K562 (cell line): Measurements from ENCODE around the gene CALML4. TPM values are rescaled to one million over a fixed set of nuclear protein-coding genes. Genes with fewer than 3 reads are reported as not detected.

Source experiments
- ATAC-seq: fragments of 200-7000 bp; cut with Tn5 transposase; 3 replicates; pipeline ENCODE4 v1.9.1; 2020; ENCODE audit warnings: moderate library complexity
- BruUV-seq: library from RNA; stranded (reverse); fragments of 400-500 nt; replicated peaks from 2 replicates; lab custom pipeline; 2021; lab: Mats Ljungman, UMichigan
- CTCF ChIA-PET: fragments of 300-600 bp; formaldehyde crosslinking; extraction: SDS; loops from one replicate; lab custom pipeline; 2021; ENCODE audit warnings: low intra/inter-chr PET ratio; lab: Yijun Ruan, JAX
- POLR2A ChIA-PET: fragments of 300-600, 350-650 bp; sonication (Branson Sonifier 250); formaldehyde crosslinking; extraction: SDS; loops from one replicate; lab custom pipeline; 2021; ENCODE audit warnings: antibody characterized with exemption, inconsistent platforms; lab: Yijun Ruan, JAX
- DNase-seq, 4 experiments: peaks; one replicate each; pipeline versions ENCODE4 v3.0.0 to v3.0.0-alpha.2; 2011 to 2018; ENCODE audit warnings: low spot score in 3 of 4, mixed read lengths in 3 of 4; ENCODE audit errors: extremely low read depth in 1 of 4
- FAIRE-seq: peaks from 2 replicates; lab custom pipeline; 2011; peaks lifted over from hg19 to GRCh38; lab: Jason Lieb, UNC
- H2AFZ ChIP-seq: 2 replicates; pipeline ENCODE4 v1.6.0; 2011; ENCODE audit warnings: low read depth, low read length, control low read depth, inconsistent platforms
- H3K27ac ChIP-seq: fragments of 200-600 bp; 3 replicates; pipeline ENCODE4 v1.8.0; 2011; ENCODE audit warnings: low read depth, mild to moderate bottlenecking, control low read depth, inconsistent platforms, low read length, moderate library complexity, mixed read lengths; ENCODE audit errors: extremely low read depth
- H3K27me3 ChIP-seq, 2 experiments: fragments of 300-600 bp in 1 of 2; 2 replicates in 1 of 2; 3 replicates in 1 of 2; pipeline versions ENCODE4 v1.6.0 to v1.8.0; 2011; ENCODE audit warnings: inconsistent platforms in 2 of 2, low read length in 2 of 2, mild to moderate bottlenecking in 1 of 2, mixed read lengths in 1 of 2, moderate library complexity in 1 of 2; ENCODE audit not compliant: control insufficient read depth in 2 of 2, insufficient read depth in 2 of 2
- H3K36me3 ChIP-seq: fragments of 300-600 bp; 3 replicates; pipeline ENCODE4 v1.8.0; 2011; ENCODE audit warnings: mild to moderate bottlenecking, low read length, inconsistent platforms; ENCODE audit not compliant: control insufficient read depth, insufficient read depth
- H3K4me1 ChIP-seq, 2 experiments: fragments of 200-600 bp in 1 of 2; replicated peaks in 1 of 2; 2 replicates in 1 of 2; 3 replicates in 1 of 2; pipeline versions ENCODE4 v1.5.1 to v1.8.0; 2011; ENCODE audit warnings: inconsistent platforms in 2 of 2, low read length in 2 of 2, mild to moderate bottlenecking in 1 of 2, mixed read lengths in 1 of 2, moderate library complexity in 1 of 2; ENCODE audit not compliant: control insufficient read depth in 2 of 2, insufficient read depth in 2 of 2
- H3K4me2 ChIP-seq: 2 replicates; pipeline ENCODE4 v1.6.1; 2011; ENCODE audit warnings: low read length, control low read depth, inconsistent platforms, mixed read lengths; ENCODE audit not compliant: insufficient read depth
- H3K4me3 ChIP-seq: fragments of 200-600 bp; sonication (generic), shearing (Covaris generic); 2 replicates; pipeline ENCODE4 v1.5.1; 2016; ENCODE audit warnings: control low read depth, inconsistent platforms
- H3K79me2 ChIP-seq: fragments of 200-600 bp; 3 replicates; pipeline ENCODE4 v1.8.0; 2011; ENCODE audit warnings: low read length, inconsistent platforms; ENCODE audit not compliant: control insufficient read depth, insufficient read depth
- H3K9ac ChIP-seq, 2 experiments: 2 replicates each; pipeline versions ENCODE4 v1.6.0 to v1.6.1; 2011; ENCODE audit warnings: low read depth in 2 of 2, low read length in 2 of 2, control low read depth in 1 of 2, inconsistent platforms in 1 of 2, mild to moderate bottlenecking in 1 of 2, mixed read lengths in 1 of 2; ENCODE audit not compliant: insufficient read depth in 1 of 2
- H3K9me1 ChIP-seq: one replicate; pipeline ENCODE4 v1.6.0; 2011; ENCODE audit warnings: inconsistent platforms, mild to moderate bottlenecking, low read length, moderate library complexity; ENCODE audit not compliant: control insufficient read depth, insufficient read depth
- H3K9me3 ChIP-seq: replicated peaks from 2 replicates; pipeline ENCODE4 v1.5.1; 2011; ENCODE audit warnings: low read depth, low read length, inconsistent platforms; ENCODE audit not compliant: control insufficient read depth, insufficient read depth
- H4K20me1 ChIP-seq: replicated peaks from 2 replicates; pipeline ENCODE4 v1.6.1; 2011; ENCODE audit warnings: low read length, inconsistent platforms, mixed read lengths; ENCODE audit not compliant: control insufficient read depth, insufficient read depth
- CEBPB ChIP-seq: fragments of 450-650 bp; IDR thresholded peaks from 2 replicates; pipeline ENCODE4 v1.6.1; 2016; ENCODE audit warnings: missing genetic modification characterization, missing compliant biosample characterization
- CEBPG ChIP-seq, 3 experiments: fragments of 200-800 bp in 1 of 3; sonication (Bioruptor generic) in 1 of 3; sonication (generic) in 1 of 3; formaldehyde crosslinking in 1 of 3; IDR thresholded peaks in 2 of 3; conservative IDR thresholded peaks in 1 of 3; 2 replicates each; pipeline versions ENCODE4 v1.6.1 to v1.8.0; 2016 to 2022; ENCODE audit warnings: missing compliant biosample characterization in 2 of 3, missing genetic modification characterization in 2 of 3, mild to moderate bottlenecking in 1 of 3, missing genetic modification reagents in 1 of 3
- DMBX1 ChIP-seq: fragments of 250-450 bp; sonication (Bioruptor Pico); IDR thresholded peaks from 2 replicates; pipeline ENCODE4 v1.8.0; 2022; ENCODE audit warnings: inconsistent platforms, mild to moderate bottlenecking, moderate library complexity, borderline replicate concordance
- GABPA ChIP-seq: fragments of 200-800 bp; sonication (Bioruptor generic); conservative IDR thresholded peaks from 2 replicates; pipeline ENCODE4 v1.6.1; 2016; ENCODE audit warnings: low read depth, missing genetic modification characterization, missing compliant biosample characterization
- SRSF3 ChIP-seq: fragments of 200-400 bp; formaldehyde crosslinking; IDR thresholded peaks from 2 replicates; pipeline ENCODE4 v1.6.1; 2016; ENCODE audit warnings: mild to moderate bottlenecking, low read length, moderate library complexity; ENCODE audit not compliant: insufficient read depth
- WGBS: fragments of 100-300 bp; shearing (Covaris generic); methylation state at CpG from one replicate; pipeline ENCODE4 v1.1.6; 2016; ENCODE audit warnings: low coverage, mixed read lengths; ENCODE audit not compliant: insufficient coverage; ENCODE audit errors: missing lambda C conversion rate; 5-methylcytosine and 5-hydroxymethylcytosine counted together
- in situ Hi-C: fragments of 300-500 bp; cut with MboI; formaldehyde crosslinking; loops from 4 replicates; pipeline ENCODE4 v1.15.0; 2018; ENCODE audit warnings: inconsistent platforms, mixed read lengths
- intact Hi-C: fragments of 100-400 bp; cut with micrococcal nuclease; formaldehyde crosslinking; loops from 2 replicates; pipeline ENCODE4 v1.14.2; 2022
- polyA plus RNA-seq, 8 experiments: library from polyadenylated mRNA; depleted of rRNA in 4 of 8; stranded (reverse) in 5 of 8; unstranded in 3 of 8; fragments of >200 nt; fragmentation: Nextera tagmentation in 2 of 8; fragmentation: Illumina TruSeq in 1 of 8; extraction: Ambion mirVana in 2 of 8; extraction: Trizol in 1 of 8; gene quantifications; 2 replicates each; pipeline versions ENCODE4 v1.2.1 to v1.2.3, GENCODE V29; 2011 to 2014; ENCODE audit warnings: inconsistent platforms in 1 of 8, missing spikeins in 1 of 8
- total RNA-seq, 7 experiments: library from RNA; depleted of rRNA in 6 of 7; stranded (reverse); fragments of >200 nt in 6 of 7; fragmentation: Illumina TruSeq in 2 of 7; extraction: Trizol in 2 of 7; gene quantifications; 2 replicates each; pipeline versions ENCODE4 v1.2.1 to v1.2.3, GENCODE V29; 2011 to 2021; ENCODE audit warnings: low replicate concordance in 1 of 7
- TF ChIP-seq, protein P1 (sequence below): IDR thresholded peaks from 3 replicates; pipeline ENCODE4 v1.6.1; 2011; ENCODE audit warnings: borderline replicate concordance, mild to moderate bottlenecking; ENCODE audit not compliant: insufficient read length, insufficient read depth
- TF ChIP-seq, protein P2 (sequence below): fragments of 450-650 bp; IDR thresholded peaks from 2 replicates; pipeline ENCODE4 v1.6.1; 2016; ENCODE audit warnings: mild to moderate bottlenecking, moderate library complexity

Gene CALML4
- total and polyA plus RNA-seq, 9 of the 15 experiments (the other 6 are each of a cell fraction or from before 2014, with no cell fraction given) = 2.8 to 30.6 (median 15.5) TPM

DNA sequence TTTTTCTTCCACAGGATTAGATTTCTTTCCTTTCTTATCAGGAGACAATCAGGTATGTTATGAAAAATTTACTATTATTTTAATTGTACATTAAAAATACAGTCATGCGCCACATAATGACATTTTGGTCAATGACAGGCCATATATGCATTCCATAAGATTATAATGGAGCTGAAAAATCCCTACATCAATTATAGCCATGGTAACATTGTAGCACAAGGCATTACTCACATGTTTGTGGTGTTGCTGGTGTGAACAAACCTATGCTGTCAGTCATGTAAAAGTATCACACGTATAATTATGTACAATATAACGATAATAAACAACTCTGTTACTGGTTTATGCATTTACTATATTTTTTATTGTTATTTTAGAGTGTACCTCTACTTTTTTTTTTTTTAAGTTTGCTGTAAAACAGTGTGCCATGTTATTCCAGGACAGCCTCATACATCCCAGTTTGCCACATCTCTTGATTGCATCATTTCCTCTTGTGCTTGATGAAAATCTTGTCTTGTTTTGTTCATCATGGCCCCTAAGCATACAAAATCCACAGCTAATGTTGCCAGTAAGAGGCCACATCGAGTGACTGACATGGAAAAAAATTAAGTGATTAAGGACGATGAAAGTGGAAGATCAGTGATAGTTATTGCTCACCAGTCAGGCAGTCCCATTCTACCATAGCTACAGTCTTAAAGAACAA lies 21.4 kb downstream of the CALML4 start:
- CTCF ChIA-PET = no interaction called here
- FAIRE-seq (no peak), DNase-seq (no peak), ATAC-seq (no peak)
- no peak overlapping the region for H3K4me2 ChIP-seq
- no peak overlapping the region for H3K9ac ChIP-seq
- in situ Hi-C loops (no loop called here), intact Hi-C loops (no loop called here)
- POLR2A ChIA-PET = interaction anchor here (0.7 kb wide), 1 partner anchor 44 kb away, joined by 4 read pairs; no protein-coding TSS in a partner anchor
- H3K36me3 ChIP-seq = peaks cover 84% of the 10 kb centered on the region
- no peaks in the 10 kb centered on the region for H3K9me3 ChIP-seq
- 84% methylated on average over 5 of the region's 5 CpGs for WGBS
- H3K9me1 ChIP-seq = no peaks in the 10 kb centered on the region
- H3K27ac ChIP-seq = no peak overlapping the region
- H3K4me3 ChIP-seq = no peak overlapping the region
- no TSS peak for BruUV-seq
- no peak overlapping the region for H2AFZ ChIP-seq
- no peaks in the 10 kb centered on the region for H4K20me1 ChIP-seq
- no peaks in the 10 kb centered on the region for H3K79me2 ChIP-seq
- no peaks in the 10 kb centered on the region for H3K27me3 ChIP-seq
- no peaks in the 10 kb centered on the region for H3K4me1 ChIP-seq
- TF ChIP-seq CEBPB (tag) = 0 out of 2 replicates have a peak, but pooled peaks have one; percentile 19
- TF ChIP-seq, protein P1, sequence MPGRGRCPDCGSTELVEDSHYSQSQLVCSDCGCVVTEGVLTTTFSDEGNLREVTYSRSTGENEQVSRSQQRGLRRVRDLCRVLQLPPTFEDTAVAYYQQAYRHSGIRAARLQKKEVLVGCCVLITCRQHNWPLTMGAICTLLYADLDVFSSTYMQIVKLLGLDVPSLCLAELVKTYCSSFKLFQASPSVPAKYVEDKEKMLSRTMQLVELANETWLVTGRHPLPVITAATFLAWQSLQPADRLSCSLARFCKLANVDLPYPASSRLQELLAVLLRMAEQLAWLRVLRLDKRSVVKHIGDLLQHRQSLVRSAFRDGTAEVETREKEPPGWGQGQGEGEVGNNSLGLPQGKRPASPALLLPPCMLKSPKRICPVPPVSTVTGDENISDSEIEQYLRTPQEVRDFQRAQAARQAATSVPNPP = no peak
- TF ChIP-seq, protein P2, sequence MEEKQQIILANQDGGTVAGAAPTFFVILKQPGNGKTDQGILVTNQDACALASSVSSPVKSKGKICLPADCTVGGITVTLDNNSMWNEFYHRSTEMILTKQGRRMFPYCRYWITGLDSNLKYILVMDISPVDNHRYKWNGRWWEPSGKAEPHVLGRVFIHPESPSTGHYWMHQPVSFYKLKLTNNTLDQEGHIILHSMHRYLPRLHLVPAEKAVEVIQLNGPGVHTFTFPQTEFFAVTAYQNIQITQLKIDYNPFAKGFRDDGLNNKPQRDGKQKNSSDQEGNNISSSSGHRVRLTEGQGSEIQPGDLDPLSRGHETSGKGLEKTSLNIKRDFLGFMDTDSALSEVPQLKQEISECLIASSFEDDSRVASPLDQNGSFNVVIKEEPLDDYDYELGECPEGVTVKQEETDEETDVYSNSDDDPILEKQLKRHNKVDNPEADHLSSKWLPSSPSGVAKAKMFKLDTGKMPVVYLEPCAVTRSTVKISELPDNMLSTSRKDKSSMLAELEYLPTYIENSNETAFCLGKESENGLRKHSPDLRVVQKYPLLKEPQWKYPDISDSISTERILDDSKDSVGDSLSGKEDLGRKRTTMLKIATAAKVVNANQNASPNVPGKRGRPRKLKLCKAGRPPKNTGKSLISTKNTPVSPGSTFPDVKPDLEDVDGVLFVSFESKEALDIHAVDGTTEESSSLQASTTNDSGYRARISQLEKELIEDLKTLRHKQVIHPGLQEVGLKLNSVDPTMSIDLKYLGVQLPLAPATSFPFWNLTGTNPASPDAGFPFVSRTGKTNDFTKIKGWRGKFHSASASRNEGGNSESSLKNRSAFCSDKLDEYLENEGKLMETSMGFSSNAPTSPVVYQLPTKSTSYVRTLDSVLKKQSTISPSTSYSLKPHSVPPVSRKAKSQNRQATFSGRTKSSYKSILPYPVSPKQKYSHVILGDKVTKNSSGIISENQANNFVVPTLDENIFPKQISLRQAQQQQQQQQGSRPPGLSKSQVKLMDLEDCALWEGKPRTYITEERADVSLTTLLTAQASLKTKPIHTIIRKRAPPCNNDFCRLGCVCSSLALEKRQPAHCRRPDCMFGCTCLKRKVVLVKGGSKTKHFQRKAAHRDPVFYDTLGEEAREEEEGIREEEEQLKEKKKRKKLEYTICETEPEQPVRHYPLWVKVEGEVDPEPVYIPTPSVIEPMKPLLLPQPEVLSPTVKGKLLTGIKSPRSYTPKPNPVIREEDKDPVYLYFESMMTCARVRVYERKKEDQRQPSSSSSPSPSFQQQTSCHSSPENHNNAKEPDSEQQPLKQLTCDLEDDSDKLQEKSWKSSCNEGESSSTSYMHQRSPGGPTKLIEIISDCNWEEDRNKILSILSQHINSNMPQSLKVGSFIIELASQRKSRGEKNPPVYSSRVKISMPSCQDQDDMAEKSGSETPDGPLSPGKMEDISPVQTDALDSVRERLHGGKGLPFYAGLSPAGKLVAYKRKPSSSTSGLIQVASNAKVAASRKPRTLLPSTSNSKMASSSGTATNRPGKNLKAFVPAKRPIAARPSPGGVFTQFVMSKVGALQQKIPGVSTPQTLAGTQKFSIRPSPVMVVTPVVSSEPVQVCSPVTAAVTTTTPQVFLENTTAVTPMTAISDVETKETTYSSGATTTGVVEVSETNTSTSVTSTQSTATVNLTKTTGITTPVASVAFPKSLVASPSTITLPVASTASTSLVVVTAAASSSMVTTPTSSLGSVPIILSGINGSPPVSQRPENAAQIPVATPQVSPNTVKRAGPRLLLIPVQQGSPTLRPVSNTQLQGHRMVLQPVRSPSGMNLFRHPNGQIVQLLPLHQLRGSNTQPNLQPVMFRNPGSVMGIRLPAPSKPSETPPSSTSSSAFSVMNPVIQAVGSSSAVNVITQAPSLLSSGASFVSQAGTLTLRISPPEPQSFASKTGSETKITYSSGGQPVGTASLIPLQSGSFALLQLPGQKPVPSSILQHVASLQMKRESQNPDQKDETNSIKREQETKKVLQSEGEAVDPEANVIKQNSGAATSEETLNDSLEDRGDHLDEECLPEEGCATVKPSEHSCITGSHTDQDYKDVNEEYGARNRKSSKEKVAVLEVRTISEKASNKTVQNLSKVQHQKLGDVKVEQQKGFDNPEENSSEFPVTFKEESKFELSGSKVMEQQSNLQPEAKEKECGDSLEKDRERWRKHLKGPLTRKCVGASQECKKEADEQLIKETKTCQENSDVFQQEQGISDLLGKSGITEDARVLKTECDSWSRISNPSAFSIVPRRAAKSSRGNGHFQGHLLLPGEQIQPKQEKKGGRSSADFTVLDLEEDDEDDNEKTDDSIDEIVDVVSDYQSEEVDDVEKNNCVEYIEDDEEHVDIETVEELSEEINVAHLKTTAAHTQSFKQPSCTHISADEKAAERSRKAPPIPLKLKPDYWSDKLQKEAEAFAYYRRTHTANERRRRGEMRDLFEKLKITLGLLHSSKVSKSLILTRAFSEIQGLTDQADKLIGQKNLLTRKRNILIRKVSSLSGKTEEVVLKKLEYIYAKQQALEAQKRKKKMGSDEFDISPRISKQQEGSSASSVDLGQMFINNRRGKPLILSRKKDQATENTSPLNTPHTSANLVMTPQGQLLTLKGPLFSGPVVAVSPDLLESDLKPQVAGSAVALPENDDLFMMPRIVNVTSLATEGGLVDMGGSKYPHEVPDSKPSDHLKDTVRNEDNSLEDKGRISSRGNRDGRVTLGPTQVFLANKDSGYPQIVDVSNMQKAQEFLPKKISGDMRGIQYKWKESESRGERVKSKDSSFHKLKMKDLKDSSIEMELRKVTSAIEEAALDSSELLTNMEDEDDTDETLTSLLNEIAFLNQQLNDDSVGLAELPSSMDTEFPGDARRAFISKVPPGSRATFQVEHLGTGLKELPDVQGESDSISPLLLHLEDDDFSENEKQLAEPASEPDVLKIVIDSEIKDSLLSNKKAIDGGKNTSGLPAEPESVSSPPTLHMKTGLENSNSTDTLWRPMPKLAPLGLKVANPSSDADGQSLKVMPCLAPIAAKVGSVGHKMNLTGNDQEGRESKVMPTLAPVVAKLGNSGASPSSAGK = 0 out of 2 replicates have a peak, but pooled peaks have one; percentile 19
- TF ChIP-seq CEBPG (CRISPR knock-in tag; IDR thresholded peaks at IDR 0.05) = no peak
- TF ChIP-seq CEBPG (tag; conservative IDR thresholded peaks at IDR 0.05 in 1 of 2, IDR thresholded peaks at IDR 0.05 in 1 of 2) = peak; percentile 90 to 93
- no peak for TF ChIP-seq SRSF3
- peak; percentile 58 for TF ChIP-seq GABPA
- peak; percentile 58; the same call in 1 of the 2 replicates for TF ChIP-seq DMBX1
